Measurements from ENCODE around the gene TMEM45B.
"Not testable (repeated sequence)": the region's sequence is repeated elsewhere in the genome, so short reads cannot be mapped to it uniquely, and the experiment has no call there.

Gene TMEM45B

DNA sequence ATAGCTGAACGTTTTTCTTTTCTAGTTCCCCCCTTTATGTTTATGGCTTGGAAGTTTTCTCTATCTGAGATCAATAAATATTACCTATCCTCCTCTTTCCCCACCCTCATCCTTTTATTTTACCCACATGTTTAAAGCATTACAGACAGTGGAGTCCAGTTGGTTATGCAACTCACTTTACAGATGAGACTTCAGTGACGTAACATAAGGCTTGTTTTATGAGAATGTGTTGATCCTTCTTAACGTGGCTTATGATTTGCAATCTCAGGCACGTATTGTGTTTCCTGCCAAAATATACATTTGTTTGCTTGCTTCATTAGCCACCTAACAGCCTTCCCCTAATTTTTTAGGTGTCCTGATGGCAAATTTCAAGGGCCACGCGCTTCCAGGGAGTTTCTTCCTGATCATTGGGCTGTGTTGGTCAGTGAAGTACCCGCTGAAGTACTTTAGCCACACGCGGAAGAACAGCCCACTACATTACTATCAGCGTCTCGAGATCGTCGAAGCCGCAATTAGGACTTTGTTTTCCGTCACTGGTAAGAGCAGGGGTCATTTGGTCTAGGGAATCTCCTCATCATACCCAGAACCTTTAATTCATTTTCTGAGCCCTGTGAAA is 36.6 kb downstream of the TMEM45B start:
- no peak for DNase-seq (ENCODE audit: low read depth)

- peak; percentile 24 for DNase-seq (ENCODE audit: low read depth)
These were observed 38.0 kb downstream of the TMEM45B start for GRCh38 chr11:129853518-129854231.

GRCh38 chr11:129854232-129854805 is 38.7 kb downstream of the TMEM45B start:
- DNase-seq (ENCODE audit: low read depth), result no peak

DNA sequence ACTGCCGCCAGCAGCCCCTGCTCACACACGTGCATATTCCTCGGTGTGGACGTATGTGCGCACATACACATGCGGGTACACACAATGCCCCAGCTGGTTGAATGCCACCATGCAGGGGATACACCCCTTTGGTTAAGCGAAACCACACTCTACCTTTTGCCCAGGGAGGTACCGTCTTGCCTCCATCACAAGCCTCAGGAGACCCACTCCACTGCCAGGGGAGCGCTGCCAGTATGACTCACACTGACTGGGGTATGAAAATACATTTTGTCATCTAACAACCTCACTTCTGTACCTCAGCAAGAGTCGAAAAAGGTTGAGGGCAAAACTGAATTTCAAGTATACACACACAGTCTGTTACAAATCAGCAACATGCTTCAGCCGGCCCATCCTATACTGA is 39.4 kb downstream of the TMEM45B start:
- no peak for DNase-seq (ENCODE audit: low read depth)

DNA sequence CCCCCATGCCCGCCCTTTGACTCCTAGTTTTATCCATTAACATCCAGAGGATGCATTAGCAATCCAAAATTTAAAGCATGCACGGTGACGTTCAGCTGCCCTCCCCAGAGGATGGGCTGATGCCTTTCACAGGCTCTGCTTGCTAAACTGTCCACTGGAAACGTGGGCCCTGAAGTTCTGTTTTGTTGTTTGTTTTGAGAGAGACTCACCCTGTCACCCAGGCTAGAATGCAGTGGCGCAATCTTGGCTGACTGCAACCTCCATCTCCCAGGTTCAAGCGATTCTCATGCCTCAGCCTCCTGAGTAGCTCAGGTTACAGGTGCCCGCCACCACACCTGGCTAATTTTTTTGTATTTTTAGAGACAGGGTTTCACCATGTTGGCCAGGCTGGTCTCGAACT is 40.4 kb downstream of the TMEM45B start:
- no peak for DNase-seq (ENCODE audit: low read depth)

- no peak for DNase-seq (ENCODE audit: low read depth)
These were observed 46.3 kb downstream of the TMEM45B start for GRCh38 chr11:129861702-129862522.

- DNase-seq (ENCODE audit: low read depth), result no peak
These were observed 49.2 kb downstream of the TMEM45B start for GRCh38 chr11:129864811-129865210.

GRCh38 chr11:129865701-129866100 is 50.1 kb downstream of the TMEM45B start:
- DNase-seq (ENCODE audit: low read depth), result no peak

DNA sequence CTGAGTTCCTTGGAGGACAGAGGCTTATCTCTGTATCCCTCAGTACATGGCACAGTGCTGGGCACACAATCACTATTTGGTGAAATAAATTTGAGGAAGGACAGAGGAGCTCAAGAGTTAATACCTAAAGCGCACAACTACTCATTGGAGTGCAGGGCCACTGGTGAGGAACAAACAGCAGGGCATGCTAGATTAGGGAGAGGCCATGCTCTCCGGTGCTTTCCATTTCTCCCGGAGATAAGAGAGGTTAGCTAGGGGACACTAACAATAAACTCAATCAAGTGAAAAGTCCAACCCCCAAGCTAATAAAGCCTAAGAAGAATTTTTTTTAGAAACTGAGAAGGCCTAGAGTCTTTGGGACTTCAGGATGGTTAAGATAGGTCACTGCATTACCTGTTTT is 50.7 kb downstream of the TMEM45B start:
- no peak for DNase-seq (ENCODE audit: low read depth)

DNA sequence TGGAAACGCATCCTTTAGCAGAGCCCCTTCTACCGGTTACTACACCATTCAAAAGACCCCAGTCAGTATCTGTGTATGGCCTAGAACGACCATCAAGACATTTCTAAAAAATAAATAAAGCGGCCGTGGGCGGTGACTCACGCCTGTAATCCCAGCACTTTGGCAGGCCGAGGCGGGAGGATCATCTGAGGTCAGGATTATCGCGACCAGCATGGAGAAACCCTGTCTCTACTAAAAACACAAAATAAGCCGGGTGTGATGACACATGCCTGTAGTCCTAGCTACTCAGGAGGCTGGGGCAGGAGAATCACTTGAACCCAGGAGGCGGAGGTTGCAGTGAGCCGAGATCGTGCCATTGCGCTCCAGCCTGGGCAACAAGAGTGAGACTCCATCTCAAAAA is 53.0 kb downstream of the TMEM45B start:
- not testable (repeated sequence) for DNase-seq (ENCODE audit: low read depth)

DNA sequence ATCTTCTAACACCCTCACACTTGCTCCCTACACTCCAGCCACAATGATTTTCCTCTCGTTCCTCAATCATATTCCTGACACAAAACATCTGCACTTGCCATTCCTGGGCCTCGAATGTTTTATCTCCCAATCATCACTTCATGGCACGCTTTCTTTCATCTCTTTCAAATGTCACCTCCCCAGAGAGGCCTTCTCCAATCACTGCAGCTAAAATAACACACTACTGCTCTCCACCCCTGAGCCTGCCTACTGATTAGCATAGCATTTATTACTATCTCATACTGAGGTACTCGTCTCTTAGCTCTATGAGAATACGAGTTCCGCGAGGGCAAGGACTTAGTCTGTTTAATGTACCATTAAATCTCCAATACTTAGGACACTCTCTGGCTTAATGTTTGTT is 56.3 kb downstream of the TMEM45B start:
- DNase-seq (ENCODE audit: low read depth), result no peak

DNA sequence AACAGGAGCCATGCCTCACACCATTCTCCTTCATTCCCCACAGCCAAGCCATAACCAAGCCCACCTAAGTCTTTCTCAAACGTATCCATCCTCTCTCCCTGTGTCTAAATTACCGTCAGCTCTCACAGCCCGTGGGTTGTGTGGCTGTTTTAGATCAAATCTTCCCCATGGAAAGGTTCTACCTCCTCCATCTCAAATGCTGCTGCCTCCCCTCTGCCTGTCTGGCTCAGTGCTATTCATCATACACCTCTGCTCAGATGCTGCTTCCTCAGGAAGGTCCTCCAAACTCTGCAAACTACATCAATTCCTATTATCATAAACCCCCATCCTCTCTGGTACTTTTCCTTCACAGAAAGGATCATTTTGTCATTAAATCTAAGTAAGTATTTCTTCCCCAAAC is 64.7 kb downstream of the TMEM45B start:
- no peak for DNase-seq (ENCODE audit: low read depth)

- peak; percentile 16 for DNase-seq (ENCODE audit: low read depth)
These were observed 66.0 kb downstream of the TMEM45B start for GRCh38 chr11:129881570-129882170.

DNA sequence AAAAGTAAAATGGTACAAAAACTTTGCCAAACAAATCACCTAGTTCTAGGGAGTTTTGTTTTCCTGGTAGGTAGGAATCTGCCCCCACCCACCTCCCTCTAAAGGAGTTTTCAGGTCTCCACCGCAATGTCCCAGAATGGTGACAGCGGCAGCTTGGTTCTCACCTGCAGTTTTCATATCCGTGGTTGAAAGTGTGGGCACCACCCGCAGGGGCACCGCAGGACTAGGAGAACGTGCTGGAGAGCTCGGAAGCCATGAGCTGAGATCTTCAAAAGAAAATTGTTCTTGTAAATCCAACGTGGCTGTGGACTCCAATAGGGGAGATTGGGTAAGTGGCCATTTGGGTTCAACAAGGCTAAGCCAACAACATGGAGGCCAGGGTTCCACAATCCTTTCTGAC is 68.9 kb downstream of the TMEM45B start:
- DNase-seq (ENCODE audit: low read depth), result no peak

DNA sequence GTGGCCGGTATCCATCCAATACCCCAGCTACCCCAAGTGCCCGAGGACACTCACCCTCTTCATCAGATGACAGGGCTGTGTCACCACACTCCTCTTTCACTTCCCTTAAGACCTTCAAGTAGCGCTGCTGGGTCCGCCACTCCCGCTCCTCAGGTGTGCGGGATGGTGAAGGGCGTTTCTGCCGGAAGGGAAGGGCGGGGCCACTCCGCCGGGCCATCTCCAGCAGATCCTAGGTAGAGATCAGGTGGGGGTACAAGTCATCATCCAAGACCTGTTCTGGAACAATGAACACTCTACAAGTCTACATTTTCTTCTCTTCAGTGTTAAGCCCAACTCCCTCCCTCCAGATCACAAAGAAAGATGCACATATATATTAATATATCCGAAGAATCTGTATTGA is 69.7 kb downstream of the TMEM45B start:
- no peak for DNase-seq (ENCODE audit: low read depth)

GRCh38 chr11:129888451-129888850 is 72.8 kb downstream of the TMEM45B start:
- no peak for DNase-seq (ENCODE audit: low read depth)

DNA sequence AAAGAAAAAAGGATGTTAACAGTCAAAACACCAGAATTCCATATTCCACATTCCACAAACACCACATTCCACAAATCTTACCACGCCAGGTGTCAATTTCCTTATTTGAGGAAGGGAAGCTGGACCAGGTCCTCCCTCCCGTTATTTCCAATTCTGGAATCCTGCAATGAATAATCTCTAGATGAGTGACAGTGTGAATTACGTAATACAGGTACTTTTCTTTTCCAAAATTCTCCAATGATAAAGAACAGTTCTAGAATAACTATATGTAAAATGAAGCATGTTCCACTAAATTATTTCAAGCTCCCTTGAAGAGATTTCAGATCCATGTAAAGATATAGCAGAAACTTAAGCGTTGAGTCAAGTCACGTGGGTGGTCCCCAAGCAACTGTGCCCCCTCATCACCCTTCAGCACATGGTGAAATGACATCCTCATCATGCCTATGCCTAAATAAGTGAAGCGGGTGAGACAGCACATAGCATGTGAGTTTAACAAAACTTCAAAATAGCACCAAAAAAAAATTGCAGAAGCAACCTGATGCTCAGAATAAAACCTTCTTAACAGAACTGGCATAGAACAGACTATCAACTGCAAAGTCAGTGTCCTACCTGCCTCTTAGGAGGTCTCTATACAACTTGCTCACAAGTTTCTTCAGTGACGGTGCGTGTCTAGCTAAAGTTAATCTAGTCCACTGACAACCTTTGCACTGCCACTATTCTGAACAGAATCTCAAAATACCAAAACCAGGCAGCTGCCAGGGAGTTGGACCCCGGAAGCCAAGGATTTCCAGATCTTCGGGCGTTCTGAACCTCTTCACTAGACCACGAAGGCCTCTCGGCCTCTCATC is 78.9 kb downstream of the TMEM45B start:
- no peak for DNase-seq (ENCODE audit: low read depth)

GRCh38 chr11:129895126-129896041 is 79.7 kb downstream of the TMEM45B start, which contains the start of gene NFRKB:
Gene NFRKB (minus strand): TSS chr11:129895578. CDS start chr11:129892849, 2,729 bp downstream.
- peak; percentile 82 for DNase-seq (ENCODE audit: low read depth)

DNA sequence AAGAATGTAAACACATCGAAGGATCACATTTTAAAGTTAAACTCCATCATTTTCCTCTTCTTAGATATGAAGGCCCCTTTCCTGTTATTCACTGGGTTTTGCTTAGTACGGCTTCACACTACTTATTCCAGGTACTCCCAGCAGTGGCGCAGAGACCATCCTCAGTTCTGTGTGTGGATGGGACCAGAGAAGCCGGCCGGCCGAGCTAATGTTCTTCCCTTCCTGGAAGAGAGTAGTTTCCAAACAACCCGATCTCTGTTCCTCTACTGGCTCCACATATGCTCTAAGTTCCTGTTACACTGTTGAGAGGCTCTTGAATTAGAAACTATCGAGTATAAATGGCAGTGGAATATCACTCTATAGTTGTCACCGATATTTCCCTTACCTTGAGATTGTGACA is 80.4 kb downstream of the TMEM45B start:
- DNase-seq (ENCODE audit: low read depth), result no peak

- DNase-seq (ENCODE audit: low read depth), result no peak
These were observed 89.8 kb downstream of the TMEM45B start for GRCh38 chr11:129905402-129905801.

Data from activated gamma-delta T cell treated with anti-CD3 and anti-CD28 coated beads, Interleukin-2, amount 50 U/mL, for 16 hours (primary cell).